MM.1S (cell line): ENCODE results near the gene ARHGEF12.

Experiments
- DNase-seq: peaks from one replicate; pipeline ENCODE4 v3.0.0-alpha.2; 2015
- H2AFZ ChIP-seq: fragments of 300-600 bp; sonication (generic); 2 replicates; pipeline ENCODE4 v1.6.0; 2016; ENCODE audit warnings: antibody characterized with exemption, low read length
- H3F3A ChIP-seq: fragments of 300-600 bp; sonication (generic); 2 replicates; pipeline ENCODE4 v1.6.1; 2016; ENCODE audit warnings: mild to moderate bottlenecking, antibody characterized with exemption, low read length, moderate library complexity, mixed read lengths; ENCODE audit not compliant: insufficient read depth
- H3K27ac ChIP-seq: fragments of 300-600 bp; sonication (generic); 2 replicates; pipeline ENCODE4 v1.5.1; 2016; ENCODE audit warnings: mild to moderate bottlenecking, low read length
- H3K27me3 ChIP-seq: fragments of 300-600 bp; sonication (generic); replicated peaks from 2 replicates; pipeline ENCODE4 v1.6.0; 2016; ENCODE audit warnings: low read length; ENCODE audit not compliant: insufficient read depth
- H3K36me3 ChIP-seq: fragments of 300-600 bp; sonication (generic); replicated peaks from 2 replicates; pipeline ENCODE4 v1.6.1; 2016; ENCODE audit warnings: mild to moderate bottlenecking, low read length, mixed read lengths; ENCODE audit not compliant: insufficient read depth
- H3K4me1 ChIP-seq: fragments of 300-600 bp; sonication (generic); 2 replicates; pipeline ENCODE4 v1.6.1; 2016; ENCODE audit warnings: low read length, mixed read lengths
- H3K4me2 ChIP-seq: fragments of 300-600 bp; sonication (generic); 2 replicates; pipeline ENCODE4 v1.6.0; 2016; ENCODE audit warnings: low read depth, low read length
- H3K4me3 ChIP-seq: fragments of 300-600 bp; sonication (generic); 2 replicates; pipeline ENCODE4 v1.5.1; 2016; ENCODE audit warnings: low read length, mixed read lengths
- H3K79me2 ChIP-seq: fragments of 300-600 bp; sonication (generic); 2 replicates; pipeline ENCODE4 v1.6.1; 2016; ENCODE audit warnings: mixed run types, low read length, mixed read lengths
- H3K9ac ChIP-seq: fragments of 300-600 bp; sonication (generic); 2 replicates; pipeline ENCODE4 v1.6.1; 2016; ENCODE audit warnings: low read length, mixed read lengths
- H3K9me2 ChIP-seq: fragments of 300-600 bp; sonication (generic); replicated peaks from 2 replicates; pipeline ENCODE4 v1.6.1; 2016; ENCODE audit warnings: mild to moderate bottlenecking, low read length, mixed read lengths; ENCODE audit not compliant: insufficient read depth
- H3K9me3 ChIP-seq: fragments of 300-600 bp; sonication (generic); replicated peaks from 2 replicates; pipeline ENCODE4 v1.6.1; 2016; ENCODE audit warnings: mild to moderate bottlenecking, low read length, mixed read lengths; ENCODE audit not compliant: insufficient read depth
- H4K20me1 ChIP-seq: fragments of 300-600 bp; sonication (generic); 2 replicates; pipeline ENCODE4 v1.6.1; 2016; ENCODE audit warnings: mild to moderate bottlenecking, low read length, moderate library complexity, mixed read lengths; ENCODE audit not compliant: insufficient read depth
- EZH2 ChIP-seq: fragments of 300-600 bp; sonication (generic); optimal IDR thresholded peaks from 2 replicates; pipeline ENCODE3; 2017; ENCODE audit warnings: low read depth, mild to moderate bottlenecking, antibody characterized with exemption, low read length, mixed read lengths
- EZH2phosphoT487 ChIP-seq: fragments of 300-600 bp; sonication (generic); IDR thresholded peaks from 2 replicates; pipeline ENCODE4 v1.6.1; 2018; ENCODE audit warnings: antibody characterized with exemption, low read length
- TF ChIP-seq, protein P1 (sequence below): fragments of 300-600 bp; sonication (generic); IDR thresholded peaks from 2 replicates; pipeline ENCODE4 v1.5.1; 2016; ENCODE audit warnings: antibody characterized with exemption, low read length, mixed read lengths

Gene ARHGEF12

GRCh38 chr11:120398132-120398531 lies 61.9 kb downstream of the ARHGEF12 start:
- no peaks in the 10 kb centered on the region for H3K9me3 ChIP-seq
- peaks cover 97% of the 10 kb centered on the region for H3K79me2 ChIP-seq
- H3K4me1 ChIP-seq: no peaks in the 10 kb centered on the region
- H4K20me1 ChIP-seq: peaks cover 13% of the 10 kb centered on the region
- H3K4me2 ChIP-seq: no peak overlapping the region
- H3K9me2 ChIP-seq: no peaks in the 10 kb centered on the region
- H2AFZ ChIP-seq: no peak overlapping the region
- no peak for DNase-seq
- no peak overlapping the region for H3K9ac ChIP-seq
- H3K4me3 ChIP-seq: no peak overlapping the region
- TF ChIP-seq EZH2: no peak
- no peak for TF ChIP-seq EZH2phosphoT487
- TF ChIP-seq, protein P1, sequence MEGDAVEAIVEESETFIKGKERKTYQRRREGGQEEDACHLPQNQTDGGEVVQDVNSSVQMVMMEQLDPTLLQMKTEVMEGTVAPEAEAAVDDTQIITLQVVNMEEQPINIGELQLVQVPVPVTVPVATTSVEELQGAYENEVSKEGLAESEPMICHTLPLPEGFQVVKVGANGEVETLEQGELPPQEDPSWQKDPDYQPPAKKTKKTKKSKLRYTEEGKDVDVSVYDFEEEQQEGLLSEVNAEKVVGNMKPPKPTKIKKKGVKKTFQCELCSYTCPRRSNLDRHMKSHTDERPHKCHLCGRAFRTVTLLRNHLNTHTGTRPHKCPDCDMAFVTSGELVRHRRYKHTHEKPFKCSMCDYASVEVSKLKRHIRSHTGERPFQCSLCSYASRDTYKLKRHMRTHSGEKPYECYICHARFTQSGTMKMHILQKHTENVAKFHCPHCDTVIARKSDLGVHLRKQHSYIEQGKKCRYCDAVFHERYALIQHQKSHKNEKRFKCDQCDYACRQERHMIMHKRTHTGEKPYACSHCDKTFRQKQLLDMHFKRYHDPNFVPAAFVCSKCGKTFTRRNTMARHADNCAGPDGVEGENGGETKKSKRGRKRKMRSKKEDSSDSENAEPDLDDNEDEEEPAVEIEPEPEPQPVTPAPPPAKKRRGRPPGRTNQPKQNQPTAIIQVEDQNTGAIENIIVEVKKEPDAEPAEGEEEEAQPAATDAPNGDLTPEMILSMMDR: no peak
- H3K27ac ChIP-seq: no peak overlapping the region
- H3F3A ChIP-seq: no peaks in the 10 kb centered on the region; the same call in 1 of the 2 replicates
- H3K36me3 ChIP-seq: no peaks in the 10 kb centered on the region
- no peaks in the 10 kb centered on the region for H3K27me3 ChIP-seq

- Histone ChIP-seq H3K4me2 (no peak overlapping the region), H3F3A (no peaks in the 10 kb centered on the region; the same call in 1 of the 2 replicates), H3K4me3 (no peak overlapping the region), H3K36me3 (no peaks in the 10 kb centered on the region), H2AFZ (no peak overlapping the region), H3K79me2 (peaks cover 97% of the 10 kb centered on the region), H3K9me2 (no peaks in the 10 kb centered on the region), H3K4me1 (no peaks in the 10 kb centered on the region), H3K27me3 (no peaks in the 10 kb centered on the region), H3K9me3 (no peaks in the 10 kb centered on the region), H3K27ac (no peak overlapping the region), H4K20me1 (peaks cover 20% of the 10 kb centered on the region), H3K9ac (no peak overlapping the region)
- no peak for DNase-seq
- no peak for TF ChIP-seq EZH2phosphoT487
- TF ChIP-seq, protein P1: no peak
- no peak for TF ChIP-seq EZH2
Measured at GRCh38 chr11:120399307-120399706, 63.1 kb downstream of the ARHGEF12 start.

DNA sequence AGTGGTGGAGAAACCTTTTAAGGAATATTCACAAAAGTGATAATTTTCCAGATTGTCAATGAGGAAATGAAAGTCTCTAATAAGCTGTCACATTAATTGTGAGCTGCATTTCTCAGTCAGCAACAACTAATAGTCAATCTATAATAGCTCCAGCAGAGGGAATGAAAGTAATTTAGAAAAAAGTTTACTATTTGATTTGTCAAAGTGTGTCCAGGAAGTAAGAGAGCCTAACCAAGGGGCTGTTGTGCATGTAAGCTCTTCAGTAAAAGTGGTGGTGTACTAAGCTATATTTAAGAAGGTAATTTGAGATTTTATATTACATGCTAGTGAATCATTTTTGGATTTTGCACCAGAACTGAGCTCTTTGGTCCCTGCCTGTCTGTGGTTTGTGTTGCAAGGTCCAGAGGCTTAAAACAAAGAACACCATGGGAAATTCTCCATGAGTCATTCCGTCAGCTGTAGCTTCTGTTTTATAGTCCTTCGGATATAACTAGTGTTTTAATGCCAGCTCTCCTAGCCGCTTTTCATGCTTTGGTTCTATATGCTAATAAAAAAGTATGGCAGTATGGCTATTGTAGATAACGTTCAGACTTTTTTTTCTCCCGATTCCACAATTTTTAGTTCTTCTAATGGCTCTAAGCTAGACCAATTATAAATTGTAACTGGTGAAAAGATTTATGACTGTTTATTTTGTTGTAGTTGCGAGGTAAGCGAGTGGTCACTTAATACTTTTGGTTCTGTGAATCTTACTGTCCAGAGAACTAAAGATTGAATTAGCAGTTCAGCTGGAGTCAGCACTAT lies 64.6 kb downstream of the ARHGEF12 start:
- H3K36me3 ChIP-seq: no peaks in the 10 kb centered on the region
- H4K20me1 ChIP-seq: peaks cover 23% of the 10 kb centered on the region
- H3K79me2 ChIP-seq: peaks cover 99% of the 10 kb centered on the region
- no peak overlapping the region for H3K9ac ChIP-seq
- H3F3A ChIP-seq: no peaks in the 10 kb centered on the region; the same call in 1 of the 2 replicates
- no peaks in the 10 kb centered on the region for H3K9me3 ChIP-seq
- TF ChIP-seq EZH2phosphoT487 (no peak), EZH2 (no peak)
- TF ChIP-seq, protein P1: no peak
- DNase-seq: no peak
- H3K4me2 ChIP-seq: no peak overlapping the region
- no peaks in the 10 kb centered on the region for H3K4me1 ChIP-seq
- H3K27ac ChIP-seq: no peak overlapping the region
- H3K4me3 ChIP-seq: no peak overlapping the region
- no peak overlapping the region for H2AFZ ChIP-seq
- no peaks in the 10 kb centered on the region for H3K9me2 ChIP-seq
- no peaks in the 10 kb centered on the region for H3K27me3 ChIP-seq
